ENCODE results near the gene ZSWIM2.

ZSWIM2 gene

DNA sequence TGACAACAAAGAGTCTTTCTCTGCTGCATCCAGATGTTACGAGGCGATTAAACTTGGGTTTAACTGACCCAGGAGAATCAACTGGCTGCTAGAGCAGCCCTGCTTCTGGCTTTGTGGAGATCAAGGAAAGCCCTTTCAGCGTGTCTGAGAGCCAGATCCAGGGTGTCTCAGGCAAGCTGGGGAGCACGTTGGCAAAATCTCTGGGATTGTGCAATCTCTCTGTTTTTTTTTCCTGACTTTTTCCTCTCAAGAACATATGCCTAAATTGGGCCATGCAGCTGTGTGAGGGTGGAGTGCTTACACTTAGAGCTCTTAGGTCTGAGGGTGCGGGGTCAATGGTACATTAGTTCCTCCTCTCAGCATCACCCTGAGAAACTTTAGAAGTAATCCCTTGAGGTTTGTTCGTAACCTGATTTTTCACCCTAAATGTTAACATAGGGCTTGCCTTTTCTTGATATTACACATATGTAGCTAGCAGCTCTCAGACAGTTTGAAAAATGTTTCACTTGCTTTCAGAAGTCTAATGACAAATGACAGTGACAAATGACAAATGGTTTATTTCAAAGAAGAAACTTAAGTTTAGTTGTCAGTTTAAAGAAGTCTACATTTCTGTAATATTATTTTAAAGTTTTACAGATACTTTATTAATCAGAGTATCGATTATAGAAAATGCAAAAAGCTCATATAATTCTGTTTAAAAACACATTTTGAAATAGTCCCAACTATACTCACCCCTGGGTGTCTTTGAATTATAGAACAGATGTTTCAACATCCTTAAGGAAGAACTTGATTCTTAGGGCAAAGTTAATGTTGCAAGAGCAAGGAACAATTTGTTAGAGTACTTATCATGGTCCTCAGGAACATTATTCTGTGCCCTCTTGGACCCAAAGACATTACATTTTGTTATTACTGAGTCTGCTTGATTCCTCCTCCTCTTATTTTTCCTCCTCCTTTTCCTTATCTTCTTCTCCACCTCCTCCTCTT, 38.4 kb upstream of the ZSWIM2 start:
- no peak for TF ChIP-seq CTCF (IDR thresholded peaks at IDR 0.05; ENCODE audit: low read depth, low read length)
- DNase-seq (ENCODE audit: extremely low read depth, low read depth) = no peak

DNA sequence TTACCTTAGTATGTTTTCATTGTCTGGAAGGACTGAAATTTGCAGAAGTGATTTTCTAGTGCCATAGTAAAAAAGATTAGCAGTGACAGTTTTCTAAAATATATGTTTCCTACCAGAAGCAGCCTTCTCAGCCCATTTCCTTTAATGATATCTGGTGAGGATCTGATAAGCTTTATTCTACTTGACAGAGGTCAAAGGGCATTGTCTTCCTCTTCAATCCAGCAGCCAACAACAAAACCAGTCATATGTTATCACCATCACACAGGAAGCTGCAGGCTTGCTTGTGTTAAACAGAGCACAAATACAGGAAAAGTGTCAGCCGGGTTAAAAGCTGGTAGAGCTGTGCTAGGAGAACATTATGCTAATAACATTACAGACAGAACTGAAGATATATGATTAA, 35.6 kb upstream of the ZSWIM2 start:
- TF ChIP-seq CTCF (IDR thresholded peaks at IDR 0.05; ENCODE audit: low read depth, low read length) = no peak
- no peak for DNase-seq (ENCODE audit: extremely low read depth, low read depth)

DNA sequence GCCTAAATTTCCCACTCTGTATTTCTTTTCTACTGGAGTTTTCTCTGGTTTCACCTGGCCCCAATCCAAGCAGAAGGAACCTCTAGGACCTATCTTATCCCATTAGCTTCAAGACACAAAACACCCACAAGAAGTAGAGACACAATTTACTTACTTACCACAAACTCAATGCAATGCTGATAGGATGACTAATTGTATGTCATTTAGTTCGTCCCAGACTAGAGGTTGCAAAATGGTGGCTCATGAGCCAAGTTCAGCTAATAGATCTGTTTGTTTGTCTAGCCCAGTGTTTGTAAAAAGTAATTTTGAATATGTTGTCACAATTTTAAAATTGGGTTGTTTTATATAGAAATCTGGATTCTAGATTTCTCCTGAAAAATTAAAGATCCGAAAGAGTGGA, 34.7 kb upstream of the ZSWIM2 start:
- no peak for DNase-seq (ENCODE audit: extremely low read depth, low read depth)
- TF ChIP-seq CTCF (IDR thresholded peaks at IDR 0.05; ENCODE audit: low read depth, low read length) = no peak

DNA sequence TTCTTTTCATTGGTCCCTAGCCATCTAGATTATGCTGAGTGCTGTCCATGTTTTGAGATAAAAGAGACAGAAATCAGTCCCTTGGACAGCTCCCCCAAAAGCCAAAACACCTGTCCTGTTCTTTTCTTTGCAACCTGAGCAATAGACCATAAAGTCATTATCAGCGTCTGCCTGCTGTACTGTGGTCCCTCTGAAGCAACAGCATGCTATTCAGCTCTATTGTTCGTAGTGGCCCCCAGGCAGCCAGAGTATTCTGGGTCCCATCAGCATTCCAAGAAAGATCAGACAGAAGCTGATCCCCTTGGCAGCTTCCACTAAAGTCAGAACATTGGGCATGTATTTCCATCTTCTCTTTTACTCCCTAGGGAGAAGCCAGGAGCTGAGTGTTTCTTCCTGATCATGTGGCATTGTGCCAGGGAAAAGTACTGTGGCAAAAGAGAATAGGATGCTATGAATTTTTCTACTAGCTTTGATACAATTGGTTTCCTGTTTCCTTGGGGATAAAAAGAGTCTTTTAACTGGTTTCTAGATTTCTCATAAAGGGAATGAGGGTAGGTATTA, 33.6 kb upstream of the ZSWIM2 start:
- no peak for DNase-seq (ENCODE audit: extremely low read depth, low read depth)
- TF ChIP-seq CTCF (IDR thresholded peaks at IDR 0.05; ENCODE audit: low read depth, low read length) = no peak

DNA sequence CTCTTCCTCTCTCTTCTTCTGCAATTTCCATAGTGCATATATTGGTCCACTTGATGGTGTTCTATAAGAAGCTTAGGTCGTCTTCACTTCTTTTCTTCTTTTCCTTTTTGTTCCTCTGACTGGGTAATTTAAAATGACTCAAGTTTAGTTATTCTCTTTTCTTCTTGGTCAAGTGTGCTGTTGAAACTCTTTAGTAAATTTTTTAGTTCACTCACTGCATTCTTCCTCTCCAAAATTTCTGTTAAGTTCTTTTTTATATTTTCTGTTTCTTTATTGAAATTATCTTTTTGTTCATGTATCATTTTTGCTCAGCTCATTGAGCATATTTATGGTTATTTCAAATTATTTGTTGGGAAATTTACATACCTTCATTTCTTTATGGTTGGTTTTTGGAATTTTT, 32.7 kb upstream of the ZSWIM2 start:
- DNase-seq (ENCODE audit: extremely low read depth, low read depth) = no peak
- TF ChIP-seq CTCF (IDR thresholded peaks at IDR 0.05; ENCODE audit: low read depth, low read length) = no peak

DNA sequence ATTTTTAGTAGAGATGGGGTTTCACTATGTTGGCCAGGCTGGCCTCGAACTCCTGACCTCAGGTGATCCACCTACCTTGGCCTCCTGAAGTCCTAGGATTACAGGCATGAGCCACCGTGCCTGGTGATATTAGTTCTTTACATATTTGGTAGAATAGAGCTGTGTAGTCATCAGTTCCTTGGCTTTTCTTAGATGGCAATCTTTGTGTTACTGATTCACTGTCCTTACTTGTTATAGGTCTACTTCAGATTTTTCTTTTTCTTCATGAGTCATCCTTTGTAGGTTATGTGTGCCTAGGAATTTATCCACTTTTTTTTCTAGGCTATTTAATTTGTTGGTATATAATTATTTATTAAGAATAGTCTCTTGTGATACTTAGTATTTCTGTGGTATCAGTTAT, 30.3 kb upstream of the ZSWIM2 start:
- DNase-seq (ENCODE audit: extremely low read depth, low read depth) = no peak
- no peak for TF ChIP-seq CTCF (IDR thresholded peaks at IDR 0.05; ENCODE audit: low read depth, low read length)

- TF ChIP-seq CTCF (IDR thresholded peaks at IDR 0.05; ENCODE audit: low read depth, low read length) = no peak
- no peak for DNase-seq (ENCODE audit: extremely low read depth, low read depth)
Observed at GRCh38 chr2:186874713-186875112, 25.7 kb upstream of the ZSWIM2 start.
